GM12801 (cell line): Measurements from ENCODE around the gene MUC5B.

Experiments
- TF ChIP-seq, protein P1 (sequence below): IDR thresholded peaks from one replicate; pipeline ENCODE4 v1.5.1; 2011; ENCODE audit warnings: control low read depth; ENCODE audit not compliant: insufficient read length; ENCODE audit errors: extremely low read depth

Gene MUC5B

DNA sequence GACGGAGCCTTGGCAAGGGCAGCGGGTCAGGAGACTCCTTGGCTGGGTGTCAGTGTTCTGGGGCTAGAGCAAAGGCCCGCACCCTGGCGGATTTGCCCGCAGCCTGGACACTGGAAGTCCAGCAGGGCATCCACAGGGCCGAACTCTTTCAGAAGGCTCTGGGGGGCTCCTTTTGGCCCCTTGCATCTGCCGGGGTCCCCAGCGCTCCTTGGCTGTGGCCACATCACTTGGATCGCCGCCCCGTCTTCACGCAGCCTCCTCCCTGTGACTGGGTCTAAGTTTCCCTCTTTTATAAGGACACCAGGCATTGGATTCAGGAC lies 45.1 kb upstream of the MUC5B start:
- TF ChIP-seq, protein P1, sequence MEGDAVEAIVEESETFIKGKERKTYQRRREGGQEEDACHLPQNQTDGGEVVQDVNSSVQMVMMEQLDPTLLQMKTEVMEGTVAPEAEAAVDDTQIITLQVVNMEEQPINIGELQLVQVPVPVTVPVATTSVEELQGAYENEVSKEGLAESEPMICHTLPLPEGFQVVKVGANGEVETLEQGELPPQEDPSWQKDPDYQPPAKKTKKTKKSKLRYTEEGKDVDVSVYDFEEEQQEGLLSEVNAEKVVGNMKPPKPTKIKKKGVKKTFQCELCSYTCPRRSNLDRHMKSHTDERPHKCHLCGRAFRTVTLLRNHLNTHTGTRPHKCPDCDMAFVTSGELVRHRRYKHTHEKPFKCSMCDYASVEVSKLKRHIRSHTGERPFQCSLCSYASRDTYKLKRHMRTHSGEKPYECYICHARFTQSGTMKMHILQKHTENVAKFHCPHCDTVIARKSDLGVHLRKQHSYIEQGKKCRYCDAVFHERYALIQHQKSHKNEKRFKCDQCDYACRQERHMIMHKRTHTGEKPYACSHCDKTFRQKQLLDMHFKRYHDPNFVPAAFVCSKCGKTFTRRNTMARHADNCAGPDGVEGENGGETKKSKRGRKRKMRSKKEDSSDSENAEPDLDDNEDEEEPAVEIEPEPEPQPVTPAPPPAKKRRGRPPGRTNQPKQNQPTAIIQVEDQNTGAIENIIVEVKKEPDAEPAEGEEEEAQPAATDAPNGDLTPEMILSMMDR, result no peak

DNA sequence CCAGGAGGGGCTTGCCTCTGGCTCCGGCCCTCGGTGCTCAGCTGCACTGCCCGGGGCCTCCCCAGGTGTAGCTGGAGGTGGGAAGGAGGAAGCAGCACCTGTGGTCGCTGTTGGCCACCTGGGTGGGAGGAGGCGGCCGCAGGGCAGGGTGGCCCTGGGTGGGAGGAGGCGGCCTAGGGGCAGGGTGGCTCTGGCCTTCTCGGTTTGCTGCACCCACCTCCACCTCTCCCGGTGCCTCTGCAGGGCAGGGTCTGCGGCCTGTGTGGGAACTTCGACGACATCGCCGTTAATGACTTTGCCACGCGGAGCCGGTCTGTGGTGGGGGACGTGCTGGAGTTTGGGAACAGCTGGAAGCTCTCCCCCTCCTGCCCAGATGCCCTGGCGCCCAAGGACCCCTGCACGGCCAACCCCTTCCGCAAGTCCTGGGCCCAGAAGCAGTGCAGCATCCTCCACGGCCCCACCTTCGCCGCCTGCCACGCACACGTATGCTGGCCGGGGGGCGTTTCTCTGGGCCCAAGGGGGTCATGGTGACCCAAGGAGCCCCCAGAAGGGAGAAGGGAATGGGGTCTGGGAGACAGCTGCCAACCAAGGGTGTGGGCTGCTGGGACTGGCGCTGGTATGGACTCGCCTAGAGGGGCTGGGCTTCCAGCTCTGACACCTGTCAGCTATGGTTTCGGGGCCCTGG lies 44.5 kb upstream of the MUC5B start:
- TF ChIP-seq, protein P1, result no peak

DNA sequence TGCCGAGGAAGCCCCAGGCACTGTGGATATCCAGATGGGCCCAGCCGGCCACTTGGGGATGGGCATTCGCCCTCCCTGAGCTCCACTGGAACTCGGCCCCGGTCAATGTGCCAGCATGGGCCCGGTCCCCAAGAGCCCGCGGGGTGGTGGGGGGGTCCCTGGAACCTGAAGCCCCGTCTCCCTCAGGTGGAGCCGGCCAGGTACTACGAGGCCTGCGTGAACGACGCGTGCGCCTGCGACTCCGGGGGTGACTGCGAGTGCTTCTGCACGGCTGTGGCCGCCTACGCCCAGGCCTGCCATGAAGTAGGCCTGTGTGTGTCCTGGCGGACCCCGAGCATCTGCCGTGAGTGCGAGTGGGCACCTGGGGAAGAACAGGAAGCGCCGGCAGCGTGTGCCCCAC lies 44.0 kb upstream of the MUC5B start:
- TF ChIP-seq, protein P1, result no peak

DNA sequence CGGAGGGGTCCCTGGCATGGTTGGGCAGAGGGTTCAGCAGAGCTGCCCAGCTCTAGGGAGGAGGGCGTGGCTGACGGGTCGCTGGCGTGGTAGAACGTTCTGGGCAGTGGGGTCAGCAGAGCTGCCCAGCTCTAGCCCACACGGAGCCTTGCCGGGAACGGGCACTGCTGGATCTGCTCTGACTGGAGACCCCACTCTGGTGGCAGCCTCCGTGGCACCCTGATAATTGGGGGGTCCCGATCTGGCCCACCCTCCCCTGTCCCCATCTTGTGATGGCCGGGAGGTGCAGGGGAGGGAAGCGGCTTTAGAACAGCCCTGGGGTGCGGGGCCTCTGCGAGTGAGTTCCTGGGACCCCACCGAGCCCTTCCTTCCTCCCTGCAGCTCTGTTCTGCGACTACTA lies 43.2 kb upstream of the MUC5B start:
- TF ChIP-seq, protein P1, result no peak

DNA sequence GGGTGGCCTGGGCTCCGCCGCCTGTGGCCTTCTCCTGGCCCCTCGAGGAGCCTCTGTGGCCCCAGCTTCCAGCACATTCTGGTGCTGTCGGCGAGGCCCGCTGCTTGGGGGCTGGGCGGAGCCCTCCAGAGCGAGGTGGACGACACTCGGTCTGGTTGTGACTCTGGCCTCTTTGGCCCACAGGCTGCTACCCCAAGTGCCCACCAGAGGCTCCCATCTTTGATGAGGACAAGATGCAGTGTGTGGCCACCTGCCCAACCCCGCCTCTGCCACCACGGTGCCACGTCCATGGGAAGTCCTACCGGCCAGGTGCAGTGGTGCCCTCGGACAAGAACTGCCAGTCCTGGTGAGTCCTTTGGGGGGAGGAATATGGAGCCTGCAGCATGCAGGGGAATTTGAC lies 42.7 kb upstream of the MUC5B start:
- TF ChIP-seq, protein P1, result no peak

DNA sequence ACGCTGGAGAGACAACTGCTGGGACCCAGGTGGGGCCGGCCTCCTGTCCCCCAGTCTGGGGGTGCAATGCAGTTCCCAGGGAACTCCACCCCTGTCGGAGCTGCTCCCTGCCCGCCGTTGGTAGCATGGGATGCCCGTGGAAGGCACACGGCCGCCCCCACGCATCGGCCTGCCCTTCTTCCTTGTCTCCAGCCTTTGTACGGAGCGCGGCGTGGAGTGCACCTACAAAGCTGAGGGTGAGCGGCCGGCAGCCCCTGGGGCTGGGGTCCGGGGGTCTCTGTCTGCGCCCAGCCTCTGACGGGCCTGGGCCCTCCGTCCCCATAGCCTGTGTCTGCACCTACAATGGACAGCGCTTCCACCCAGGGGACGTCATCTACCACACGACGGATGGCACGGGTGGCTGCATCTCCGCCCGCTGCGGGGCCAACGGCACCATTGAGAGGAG lies 41.9 kb upstream of the MUC5B start:
- TF ChIP-seq, protein P1, result no peak

DNA sequence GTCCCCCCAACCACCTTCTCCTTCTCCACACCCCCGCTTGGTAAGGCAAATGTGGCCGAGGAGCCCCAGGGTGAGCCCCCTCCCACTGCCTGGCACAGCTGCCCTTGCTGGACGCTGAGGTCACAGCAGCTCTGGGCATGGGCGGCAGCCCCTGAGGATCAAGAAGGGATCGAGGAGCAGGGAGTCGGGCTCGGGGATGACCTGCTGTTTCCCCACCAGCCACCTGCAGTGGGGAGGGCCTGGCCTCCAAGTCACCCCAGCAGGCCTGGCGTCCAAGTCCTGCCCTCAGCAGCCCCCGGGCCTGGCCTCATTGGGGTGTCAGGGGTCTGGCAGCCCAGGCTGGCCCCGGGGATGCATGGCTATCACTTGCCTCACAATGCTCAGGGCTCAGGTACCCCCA lies 41.4 kb upstream of the MUC5B start:
- TF ChIP-seq, protein P1, result no peak
